Tongue (tissue), 2 donors: ENCODE results near the gene ACOT4. TPM values are rescaled to one million over a fixed set of nuclear protein-coding genes. Genes with fewer than 3 reads are reported as not detected.
A peak's percentile ranks its signal among the peaks of the same experiment; 100 is the strongest.
"Not testable (repeated sequence)": the region's sequence is repeated elsewhere in the genome, so short reads cannot be mapped to it uniquely, and the experiment has no call there.

Source experiments
- DNase-seq: peaks from one replicate; pipeline ENCODE4 v3.0.0-alpha.2; 2015
- total RNA-seq: library from RNA; depleted of rRNA; stranded (reverse); fragments of >200 nt; gene quantifications from one replicate; pipeline ENCODE4 v1.2.3, GENCODE V29; 2014

Gene ACOT4, protein sequence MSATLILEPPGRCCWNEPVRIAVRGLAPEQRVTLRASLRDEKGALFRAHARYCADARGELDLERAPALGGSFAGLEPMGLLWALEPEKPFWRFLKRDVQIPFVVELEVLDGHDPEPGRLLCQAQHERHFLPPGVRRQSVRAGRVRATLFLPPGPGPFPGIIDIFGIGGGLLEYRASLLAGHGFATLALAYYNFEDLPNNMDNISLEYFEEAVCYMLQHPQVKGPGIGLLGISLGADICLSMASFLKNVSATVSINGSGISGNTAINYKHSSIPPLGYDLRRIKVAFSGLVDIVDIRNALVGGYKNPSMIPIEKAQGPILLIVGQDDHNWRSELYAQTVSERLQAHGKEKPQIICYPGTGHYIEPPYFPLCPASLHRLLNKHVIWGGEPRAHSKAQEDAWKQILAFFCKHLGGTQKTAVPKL
- total RNA-seq = not detected

DNA sequence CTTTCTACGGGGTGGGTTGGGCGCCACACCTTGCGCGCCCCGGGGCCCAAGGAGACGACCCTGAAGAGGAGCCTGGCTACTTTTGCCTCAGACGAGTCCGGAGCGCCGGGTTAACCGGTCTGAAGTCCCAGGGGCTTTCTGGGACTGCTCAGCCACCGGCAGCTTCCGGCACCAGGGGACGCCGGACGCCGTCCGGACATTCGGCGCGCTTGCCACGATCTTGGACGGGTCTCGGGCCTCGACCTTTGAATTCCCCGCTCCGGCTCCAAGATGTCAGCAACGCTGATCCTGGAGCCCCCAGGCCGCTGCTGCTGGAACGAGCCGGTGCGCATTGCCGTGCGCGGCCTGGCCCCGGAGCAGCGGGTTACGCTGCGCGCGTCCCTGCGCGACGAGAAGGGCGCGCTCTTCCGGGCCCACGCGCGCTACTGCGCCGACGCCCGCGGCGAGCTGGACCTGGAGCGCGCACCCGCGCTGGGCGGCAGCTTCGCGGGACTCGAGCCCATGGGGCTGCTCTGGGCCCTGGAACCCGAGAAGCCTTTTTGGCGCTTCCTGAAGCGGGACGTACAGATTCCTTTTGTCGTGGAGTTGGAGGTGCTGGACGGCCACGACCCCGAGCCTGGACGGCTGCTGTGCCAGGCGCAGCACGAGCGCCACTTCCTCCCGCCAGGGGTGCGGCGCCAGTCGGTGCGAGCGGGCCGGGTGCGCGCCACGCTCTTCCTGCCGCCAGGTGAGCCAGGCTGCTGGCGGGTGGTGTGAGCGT, at the start of gene ACOT4:
Gene ACOT4 (plus strand): TSS at position 184 of the 760 bp plus-strand sequence. CDS start 87 bp downstream, at position 271.
- peak; percentile 26 for DNase-seq

DNA sequence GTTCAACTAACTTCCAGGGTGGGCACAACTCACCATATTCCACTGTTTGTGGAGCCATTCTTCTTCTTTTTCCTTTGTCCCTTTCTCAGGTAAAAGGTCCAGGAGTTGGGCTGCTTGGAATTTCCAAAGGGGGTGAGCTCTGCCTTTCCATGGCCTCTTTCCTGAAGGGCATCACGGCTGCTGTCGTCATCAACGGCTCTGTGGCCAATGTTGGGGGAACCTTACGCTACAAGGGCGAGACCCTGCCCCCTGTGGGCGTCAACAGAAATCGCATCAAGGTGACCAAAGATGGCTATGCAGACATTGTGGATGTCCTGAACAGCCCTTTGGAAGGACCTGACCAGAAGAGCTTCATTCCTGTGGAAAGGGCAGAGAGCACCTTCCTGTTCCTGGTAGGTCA, 48.7 kb upstream of the ACOT4 start:
- not testable (repeated sequence) for DNase-seq

DNA sequence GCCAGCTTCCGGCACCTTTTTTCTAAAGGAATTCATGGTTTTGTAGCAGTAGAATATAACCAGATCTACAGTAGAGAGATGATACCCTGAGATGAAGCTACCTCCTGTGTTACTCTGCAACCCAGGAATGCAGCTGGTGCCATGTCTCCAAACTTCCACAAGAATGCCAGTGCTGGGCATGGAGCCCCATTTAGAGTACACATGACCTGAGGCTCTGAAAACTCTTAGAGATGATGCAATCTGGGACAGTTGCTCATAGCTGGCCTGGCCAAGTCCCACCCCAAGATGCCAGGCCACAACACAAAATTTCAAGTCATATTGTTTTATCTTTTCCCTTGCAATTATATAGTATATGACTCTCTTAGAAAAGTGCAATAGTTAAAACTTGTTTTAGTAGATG, 46.3 kb upstream of the ACOT4 start:
- not testable (repeated sequence) for DNase-seq

DNA sequence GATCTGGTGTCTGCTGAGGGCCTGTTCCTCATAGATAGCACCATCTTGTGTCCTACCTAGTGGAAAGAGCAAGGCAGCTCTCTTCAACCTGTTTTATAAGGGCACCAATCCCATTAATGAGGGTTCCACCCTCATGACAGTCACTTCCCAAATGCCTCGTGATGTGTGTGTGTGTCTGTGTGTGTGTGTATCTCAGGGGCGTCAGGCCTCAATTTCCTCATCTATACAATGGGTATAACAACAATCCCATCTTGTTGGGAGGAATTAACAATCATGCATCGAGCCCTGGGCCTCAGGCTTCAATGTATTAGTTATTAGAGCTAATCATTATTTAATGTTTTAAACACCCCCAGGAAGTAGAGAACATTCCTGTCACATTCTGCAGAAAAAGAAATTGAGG, 42.6 kb upstream of the ACOT4 start:
- not testable (repeated sequence) for DNase-seq

DNA sequence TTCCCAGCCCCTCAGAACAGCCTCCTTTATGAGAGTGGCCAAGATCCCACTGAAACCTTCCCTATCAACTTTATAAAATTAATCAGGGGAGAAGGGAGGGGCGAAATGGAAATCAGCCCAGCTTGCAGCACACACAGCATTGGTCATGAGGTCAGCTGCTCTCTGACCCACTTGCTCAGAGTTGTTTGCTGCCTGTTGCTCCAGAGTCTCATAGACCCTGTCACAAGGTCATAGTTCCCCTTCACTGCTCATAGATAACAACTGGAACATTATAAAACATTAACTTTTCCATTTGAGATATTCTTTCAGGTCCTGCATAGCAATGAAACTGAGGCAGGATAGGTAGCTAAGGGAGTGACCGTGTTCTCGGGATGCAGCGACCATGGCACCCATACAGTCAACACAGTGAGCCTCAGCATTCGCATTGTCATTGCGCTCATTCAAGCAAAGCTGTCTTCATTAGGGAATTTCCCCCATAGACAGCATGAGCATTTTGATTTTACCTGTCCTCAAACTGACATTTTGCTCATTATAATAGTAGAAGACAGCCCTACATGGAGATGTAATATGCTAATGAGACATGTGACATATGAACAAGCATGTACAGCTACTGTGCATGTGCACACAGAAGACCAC, 41.7 kb upstream of the ACOT4 start:
- DNase-seq = not testable (repeated sequence)

DNA sequence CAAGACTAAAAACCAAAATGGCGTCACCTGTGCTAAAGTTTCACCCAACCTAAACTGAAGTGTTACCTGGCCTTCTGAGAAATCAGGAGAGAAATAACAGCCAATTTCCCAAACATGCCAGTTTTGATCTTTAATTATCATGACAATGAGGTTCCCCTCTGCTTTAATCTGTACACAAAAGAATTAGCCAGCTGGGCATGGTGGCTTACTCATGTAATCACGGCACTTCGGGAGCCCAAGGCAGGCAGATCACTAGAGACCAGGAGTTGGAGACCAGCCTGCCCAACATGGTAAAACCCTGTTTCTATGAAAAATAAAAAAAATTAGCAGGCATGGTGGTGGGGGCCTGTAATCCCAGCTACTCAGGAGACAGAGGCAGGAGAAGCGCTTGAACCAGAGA, 37.8 kb upstream of the ACOT4 start:
- DNase-seq = no peak

DNA sequence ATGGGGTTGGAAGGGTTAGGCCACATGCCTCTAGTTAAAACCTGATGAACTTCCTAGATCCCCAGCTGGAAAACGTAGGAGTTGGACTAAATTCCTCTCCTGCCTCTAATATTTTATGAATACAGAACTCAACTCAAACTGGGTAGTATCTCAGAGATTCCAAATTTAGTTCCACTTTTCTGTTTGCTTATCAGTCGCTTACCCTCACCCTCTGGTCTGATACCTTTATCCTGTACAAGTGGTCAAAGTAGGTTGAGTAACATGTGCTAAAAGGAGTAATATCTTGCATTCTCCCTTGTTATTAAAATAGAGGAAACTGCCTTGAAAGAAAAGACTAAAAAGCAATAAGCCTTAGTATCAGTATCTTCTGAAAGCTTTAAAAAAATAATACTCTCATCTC, 34.5 kb upstream of the ACOT4 start:
- not testable (repeated sequence) for DNase-seq

DNA sequence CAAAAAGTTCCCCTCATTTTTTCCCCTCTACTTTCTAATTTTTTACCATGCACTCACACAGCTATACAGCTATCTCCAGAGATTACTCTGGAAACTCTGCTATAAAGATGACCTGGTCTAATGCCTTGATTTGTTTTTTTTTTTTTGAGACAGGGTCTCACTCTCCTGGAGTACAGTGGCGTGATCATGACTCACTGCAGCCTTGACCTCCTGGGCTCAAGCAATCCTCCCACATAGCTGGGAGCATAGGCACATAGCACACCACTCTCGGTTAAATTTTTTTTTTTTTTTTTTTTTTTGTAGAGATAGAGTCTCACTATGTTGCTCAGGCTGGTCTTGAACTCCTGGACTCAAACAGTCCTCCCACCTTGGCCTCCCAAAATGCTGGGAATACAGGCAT, 33.4 kb upstream of the ACOT4 start:
- DNase-seq = not testable (repeated sequence)

DNA sequence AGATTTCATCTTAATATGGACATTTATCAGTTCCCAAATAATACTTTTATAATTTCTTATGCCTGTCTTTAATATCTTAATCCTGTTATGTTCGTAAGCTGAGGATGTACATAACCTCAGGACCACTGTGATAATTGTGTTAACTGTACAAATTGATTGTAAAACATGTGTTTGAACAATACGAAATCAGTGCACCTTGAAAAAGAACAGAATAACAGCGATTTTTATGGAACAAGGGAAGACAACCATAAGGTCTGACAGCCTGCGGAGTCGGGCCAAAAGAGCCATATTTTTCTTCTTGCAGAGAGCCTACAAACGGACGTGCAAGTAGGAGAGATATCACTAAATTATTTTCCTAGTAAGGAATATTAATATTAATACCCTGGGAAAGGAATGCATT, 29.4 kb upstream of the ACOT4 start:
- not testable (repeated sequence) for DNase-seq

DNA sequence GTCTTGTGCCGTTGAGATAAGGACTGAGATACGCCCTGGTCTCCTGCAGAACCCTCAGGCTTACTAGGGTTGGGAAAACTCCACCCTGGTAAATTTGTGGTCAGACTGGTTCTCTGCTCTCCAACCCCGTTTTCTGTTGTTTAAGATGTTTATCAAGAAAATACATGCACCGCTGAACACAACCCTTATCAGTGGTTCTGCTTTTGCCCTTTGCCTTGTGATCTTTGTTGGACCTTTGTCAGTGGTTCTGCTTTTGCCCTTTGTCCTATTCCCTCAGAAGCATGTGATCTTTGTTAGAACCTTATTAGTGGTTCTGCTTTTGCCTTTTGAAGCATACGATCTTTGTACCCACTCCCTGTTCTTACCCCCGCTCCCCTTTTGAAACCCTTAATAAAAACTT, 29.0 kb upstream of the ACOT4 start:
- DNase-seq = not testable (repeated sequence)

DNA sequence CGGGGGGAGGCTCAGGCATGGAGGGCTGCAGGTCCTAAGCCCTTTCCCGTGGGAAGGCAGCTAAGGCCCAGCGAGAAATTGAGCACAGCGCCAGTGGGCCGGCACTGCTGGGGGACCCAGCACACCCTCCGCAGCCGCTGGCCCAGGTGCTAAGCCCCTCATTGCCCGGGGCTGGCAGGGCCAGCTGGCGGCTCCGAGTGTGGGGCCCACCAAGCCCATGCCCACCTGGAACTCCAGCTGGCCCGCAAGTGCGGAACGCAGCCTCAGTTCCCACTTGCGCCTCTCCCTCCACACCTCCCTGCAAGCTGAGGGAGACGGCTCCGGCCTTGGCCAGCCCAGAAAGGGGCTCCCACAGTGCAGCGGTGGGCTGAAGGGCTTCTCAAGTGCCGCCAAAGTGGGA, 25.2 kb upstream of the ACOT4 start:
- not testable (repeated sequence) for DNase-seq

DNA sequence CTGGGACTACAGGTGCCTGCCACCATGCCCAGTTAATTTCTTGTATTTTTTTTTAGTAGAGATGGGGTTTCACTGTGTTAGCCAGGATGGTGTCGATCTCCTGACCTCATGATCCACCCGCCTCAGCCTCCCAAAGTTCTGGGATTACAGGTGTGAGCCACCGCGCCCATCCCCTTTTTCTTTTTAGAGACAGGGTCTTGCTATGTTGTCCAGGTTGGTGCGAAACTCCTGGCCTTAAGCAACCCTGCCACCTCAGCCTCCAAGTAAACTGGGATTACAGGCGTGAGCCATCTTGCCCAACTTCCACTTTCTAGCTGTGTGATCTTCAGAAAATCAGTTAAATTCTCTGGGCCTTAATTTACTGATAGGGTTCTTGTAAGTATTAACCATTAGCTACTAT, 24.7 kb upstream of the ACOT4 start:
- not testable (repeated sequence) for DNase-seq

DNA sequence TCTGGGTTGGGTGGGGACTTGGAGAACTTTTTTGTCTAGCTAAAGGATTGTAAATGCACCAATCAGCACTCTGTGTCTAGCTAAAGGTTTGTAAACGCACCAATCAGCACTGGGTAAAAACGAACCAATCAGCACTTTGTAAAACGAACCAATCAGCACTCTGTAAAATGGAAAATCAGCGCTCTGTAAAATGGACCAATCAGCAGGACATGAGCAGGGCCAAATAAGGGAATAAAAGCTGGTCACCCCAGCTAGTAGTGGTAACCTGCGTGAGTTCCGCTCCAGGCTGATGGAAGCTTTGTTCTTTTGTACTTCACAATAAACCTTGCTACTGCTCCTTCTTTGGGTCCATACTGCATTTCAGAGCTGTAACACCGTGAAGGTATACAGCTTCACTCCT, 24.3 kb upstream of the ACOT4 start:
- no peak for DNase-seq

DNA sequence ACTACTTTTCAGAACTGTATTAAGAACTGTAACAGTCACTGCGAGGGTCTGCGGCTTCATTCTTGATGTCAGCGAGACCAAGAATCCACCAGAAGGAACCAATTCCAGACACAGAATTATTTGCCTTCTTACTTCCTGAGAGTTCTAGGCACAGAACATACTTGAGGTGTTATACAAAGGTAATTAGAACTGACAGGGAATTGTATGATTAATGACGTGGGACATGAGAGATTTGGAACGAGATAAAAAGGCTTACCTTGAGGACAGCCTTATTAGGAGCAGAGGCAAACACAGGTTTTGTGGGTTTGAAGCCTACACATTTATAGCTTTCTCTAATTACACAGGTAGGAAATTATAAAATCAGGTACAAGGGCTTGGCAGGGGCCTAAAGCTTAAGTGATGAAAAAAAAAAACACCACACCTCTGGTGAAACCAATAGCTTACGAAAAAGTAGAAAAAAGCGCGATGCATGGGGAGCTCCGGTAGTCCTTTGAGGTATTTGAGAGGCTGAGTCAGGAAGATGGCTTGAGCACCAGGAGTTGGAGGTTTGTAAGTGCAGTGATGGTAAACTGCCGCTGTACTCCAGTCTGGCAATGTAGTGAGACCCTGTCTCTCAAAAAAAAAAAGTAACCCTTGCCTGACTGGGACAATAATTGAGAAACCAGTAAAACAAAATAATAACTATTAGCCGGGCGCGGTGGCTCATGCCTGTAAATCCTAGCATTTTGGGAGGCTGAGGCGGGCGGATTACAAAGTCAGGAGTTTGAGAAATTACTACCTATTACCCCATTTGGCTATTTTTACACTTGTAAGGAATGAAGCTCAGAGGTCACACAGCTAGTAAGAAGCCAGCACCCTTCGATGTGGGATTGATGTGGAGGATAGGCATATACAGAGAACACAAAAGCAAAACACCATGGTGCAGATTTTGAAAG, 23.5 kb upstream of the ACOT4 start:
- DNase-seq = peak; percentile 20

DNA sequence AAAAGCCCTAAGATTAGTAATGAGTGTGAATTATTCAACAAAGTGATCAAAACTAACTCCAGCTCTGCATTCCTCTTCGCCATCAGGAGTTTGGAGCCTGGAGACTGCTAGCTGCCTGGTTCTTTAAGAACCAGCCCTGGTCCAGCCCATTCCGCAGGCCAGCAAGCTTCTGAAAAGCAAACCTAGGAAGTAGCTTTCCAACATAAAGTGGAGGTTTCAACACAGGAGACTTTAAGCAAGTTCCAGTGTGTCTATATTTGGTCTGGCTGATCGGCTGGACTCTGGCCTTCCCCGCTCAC, 22.8 kb upstream of the ACOT4 start:
- DNase-seq = not testable (repeated sequence)

DNA sequence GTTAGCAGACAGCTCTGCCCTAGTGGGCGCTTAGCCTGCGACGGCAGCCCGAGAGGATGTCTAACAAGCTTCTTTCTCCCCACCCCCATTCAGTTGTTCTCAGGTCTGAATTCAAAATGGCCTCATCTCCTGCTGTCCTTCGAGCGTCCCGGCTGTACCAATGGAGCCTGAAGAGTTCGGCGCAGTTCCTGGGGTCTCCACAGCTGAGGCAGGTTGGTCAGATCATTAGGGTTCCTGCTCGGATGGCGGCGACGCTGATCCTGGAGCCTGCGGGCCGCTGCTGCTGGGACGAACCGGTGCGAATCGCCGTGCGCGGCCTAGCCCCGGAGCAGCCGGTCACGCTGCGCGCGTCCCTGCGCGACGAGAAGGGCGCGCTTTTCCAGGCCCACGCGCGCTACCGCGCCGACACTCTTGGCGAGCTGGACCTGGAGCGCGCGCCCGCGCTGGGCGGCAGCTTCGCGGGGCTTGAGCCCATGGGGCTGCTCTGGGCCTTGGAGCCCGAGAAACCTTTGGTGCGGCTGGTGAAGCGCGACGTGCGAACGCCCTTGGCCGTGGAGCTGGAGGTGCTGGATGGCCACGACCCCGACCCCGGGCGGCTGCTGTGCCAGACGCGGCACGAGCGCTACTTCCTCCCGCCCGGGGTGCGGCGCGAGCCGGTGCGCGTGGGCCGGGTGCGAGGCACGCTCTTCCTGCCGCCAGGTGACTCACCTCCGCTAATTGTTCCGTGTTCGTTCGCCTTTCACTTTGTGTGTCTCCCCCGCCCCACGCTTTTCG, 22.3 kb upstream of the ACOT4 start, which contains the start of gene ACOT2:
Gene ACOT2 (plus strand): TSS at position 29 of the 774 bp plus-strand sequence. CDS start 28 bp downstream, at position 57.
- peak; percentile 92 for DNase-seq

DNA sequence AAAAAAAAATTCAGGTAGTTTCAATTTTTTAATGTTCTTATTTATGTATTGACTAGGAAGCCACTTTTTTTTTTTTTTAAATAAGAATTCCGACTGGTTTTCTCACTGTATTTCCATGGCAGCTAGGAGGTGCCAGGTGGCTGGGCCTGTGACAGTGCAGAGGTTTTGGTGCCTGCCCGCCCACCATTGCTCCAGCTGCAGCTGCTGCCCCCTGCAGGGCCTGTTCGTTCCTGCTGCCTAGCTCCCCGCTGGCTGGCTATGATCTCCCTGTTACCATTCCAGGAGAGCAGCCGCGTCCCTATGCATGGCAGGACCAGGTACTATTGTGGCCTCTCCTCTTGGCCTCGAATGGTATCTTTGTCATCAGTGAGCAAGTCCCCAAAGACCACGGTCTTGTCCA, 20.8 kb upstream of the ACOT4 start:
- peak; percentile 40 for DNase-seq

DNA sequence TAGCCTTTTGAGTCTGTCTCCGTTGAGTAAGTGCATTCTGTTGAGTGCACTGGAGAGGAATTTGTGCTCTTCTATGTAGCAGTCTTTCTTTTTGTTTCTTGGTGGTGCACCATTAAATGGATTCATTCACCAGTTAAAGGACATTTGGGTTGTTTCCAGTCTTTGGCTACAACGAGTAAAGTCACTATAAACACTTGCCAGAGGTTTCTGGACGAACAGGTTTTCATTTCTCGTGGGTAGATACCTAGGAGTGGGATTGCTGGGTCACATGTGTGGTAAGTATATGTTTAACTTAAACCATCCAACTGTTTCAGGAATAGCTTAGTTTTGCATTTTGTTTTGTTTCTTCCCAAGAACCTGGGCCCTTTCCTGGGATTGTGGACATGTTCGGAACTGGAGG, 18.6 kb upstream of the ACOT4 start:
- DNase-seq = not testable (repeated sequence)

DNA sequence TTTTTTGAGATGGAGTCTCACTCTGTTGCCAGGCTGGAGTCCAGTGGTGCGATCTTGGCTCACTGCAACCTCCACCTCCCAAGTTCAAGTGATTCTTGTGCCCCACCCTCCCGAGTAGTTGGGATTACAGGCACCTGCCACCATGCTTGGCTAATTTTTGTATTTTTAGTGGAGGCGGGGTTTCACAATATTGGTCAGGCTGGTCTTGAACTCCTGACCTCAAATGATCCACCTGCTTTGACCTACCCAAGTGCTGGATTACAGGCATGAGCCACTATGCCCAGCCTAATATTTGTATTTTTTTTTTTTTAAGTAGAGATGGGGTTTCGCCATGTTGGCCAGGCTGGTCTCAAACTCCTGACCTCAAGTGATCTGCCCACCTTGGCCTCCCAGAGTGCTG, 17.9 kb upstream of the ACOT4 start:
- DNase-seq = not testable (repeated sequence)

DNA sequence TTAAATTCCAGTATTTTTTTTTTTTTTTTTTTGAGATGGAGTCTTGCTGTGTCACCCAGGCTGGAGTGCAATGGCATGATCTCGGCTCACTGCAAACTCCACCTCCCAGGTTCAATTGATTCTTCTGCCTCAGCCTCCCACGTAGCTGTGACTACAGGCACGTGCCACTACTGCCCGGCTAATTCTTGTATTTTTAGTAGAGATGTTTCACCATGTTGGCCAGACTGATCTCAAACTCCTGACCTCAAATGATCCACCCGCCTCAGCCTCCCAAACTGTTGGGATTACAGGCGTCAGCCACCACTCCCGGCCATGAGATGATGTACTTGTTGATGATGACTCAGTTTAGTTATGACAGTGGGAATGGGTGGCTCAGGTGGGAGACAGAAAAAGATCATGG, 17.4 kb upstream of the ACOT4 start:
- DNase-seq = not testable (repeated sequence)

DNA sequence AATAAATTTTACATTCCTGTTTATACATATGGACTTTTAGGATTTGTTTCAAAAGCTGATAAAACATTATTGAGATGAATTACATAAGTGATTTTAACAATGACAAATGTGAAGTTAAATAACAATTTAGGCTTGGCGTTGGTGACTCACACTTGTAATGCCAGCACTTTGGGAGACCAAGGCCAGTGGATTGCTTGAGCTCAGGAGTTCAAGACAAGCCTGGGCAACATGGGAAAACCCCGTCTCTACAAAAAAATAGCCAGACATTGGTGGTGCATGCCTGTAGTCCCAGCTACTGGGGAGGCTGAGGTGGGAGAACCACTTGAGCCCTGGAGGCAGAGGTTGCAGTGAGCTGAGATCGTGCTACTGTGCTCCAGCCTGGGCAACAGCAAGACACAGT, 15.3 kb upstream of the ACOT4 start:
- DNase-seq = no peak
